ENCODE results near the gene PFKFB2. TPM values are rescaled to one million over a fixed set of nuclear protein-coding genes. Genes with fewer than 3 reads are reported as not detected.
A peak's percentile ranks its signal among the peaks of the same experiment; 100 is the strongest.

Gene PFKFB2
- total and polyA plus RNA-seq, 4 donors: 1.5 to 5.9 (median 3.0) TPM

DNA sequence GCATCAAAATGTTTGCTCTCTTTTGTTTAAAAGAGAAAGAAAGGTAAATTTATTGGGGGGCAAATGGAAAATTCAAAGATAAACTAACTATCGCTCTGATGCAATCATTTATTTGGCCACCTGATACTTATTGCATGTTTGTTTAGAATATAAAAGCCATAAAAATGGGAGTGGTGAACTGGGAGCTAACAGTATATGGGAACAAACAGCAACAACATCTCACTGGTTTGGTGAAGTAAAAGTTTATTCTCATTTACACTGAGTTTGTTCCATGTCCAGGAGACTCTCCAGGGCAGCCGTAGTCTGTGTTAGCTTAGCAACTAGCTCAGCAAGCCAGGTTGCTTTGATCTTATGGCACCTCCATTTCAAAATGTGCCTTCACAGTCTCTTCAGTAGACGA lies 71.3 kb downstream of the PFKFB2 start (continued):
- TF ChIP-seq, protein P1, sequence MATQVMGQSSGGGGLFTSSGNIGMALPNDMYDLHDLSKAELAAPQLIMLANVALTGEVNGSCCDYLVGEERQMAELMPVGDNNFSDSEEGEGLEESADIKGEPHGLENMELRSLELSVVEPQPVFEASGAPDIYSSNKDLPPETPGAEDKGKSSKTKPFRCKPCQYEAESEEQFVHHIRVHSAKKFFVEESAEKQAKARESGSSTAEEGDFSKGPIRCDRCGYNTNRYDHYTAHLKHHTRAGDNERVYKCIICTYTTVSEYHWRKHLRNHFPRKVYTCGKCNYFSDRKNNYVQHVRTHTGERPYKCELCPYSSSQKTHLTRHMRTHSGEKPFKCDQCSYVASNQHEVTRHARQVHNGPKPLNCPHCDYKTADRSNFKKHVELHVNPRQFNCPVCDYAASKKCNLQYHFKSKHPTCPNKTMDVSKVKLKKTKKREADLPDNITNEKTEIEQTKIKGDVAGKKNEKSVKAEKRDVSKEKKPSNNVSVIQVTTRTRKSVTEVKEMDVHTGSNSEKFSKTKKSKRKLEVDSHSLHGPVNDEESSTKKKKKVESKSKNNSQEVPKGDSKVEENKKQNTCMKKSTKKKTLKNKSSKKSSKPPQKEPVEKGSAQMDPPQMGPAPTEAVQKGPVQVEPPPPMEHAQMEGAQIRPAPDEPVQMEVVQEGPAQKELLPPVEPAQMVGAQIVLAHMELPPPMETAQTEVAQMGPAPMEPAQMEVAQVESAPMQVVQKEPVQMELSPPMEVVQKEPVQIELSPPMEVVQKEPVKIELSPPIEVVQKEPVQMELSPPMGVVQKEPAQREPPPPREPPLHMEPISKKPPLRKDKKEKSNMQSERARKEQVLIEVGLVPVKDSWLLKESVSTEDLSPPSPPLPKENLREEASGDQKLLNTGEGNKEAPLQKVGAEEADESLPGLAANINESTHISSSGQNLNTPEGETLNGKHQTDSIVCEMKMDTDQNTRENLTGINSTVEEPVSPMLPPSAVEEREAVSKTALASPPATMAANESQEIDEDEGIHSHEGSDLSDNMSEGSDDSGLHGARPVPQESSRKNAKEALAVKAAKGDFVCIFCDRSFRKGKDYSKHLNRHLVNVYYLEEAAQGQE (IDR thresholded peaks at IDR 0.05): no peak
- no peak for TF ChIP-seq HNF4G (IDR thresholded peaks at IDR 0.05)
- TF ChIP-seq NR2F2 (IDR thresholded peaks at IDR 0.05): no peak
- no peak for TF ChIP-seq TAF1 (conservative IDR thresholded peaks at IDR 0.05)
- no peak for TF ChIP-seq YY1 (IDR thresholded peaks at IDR 0.05)
- TF ChIP-seq EGR1 (IDR thresholded peaks at IDR 0.05; ENCODE audit: low read depth in 2 of 2): no peak
- TF ChIP-seq GABPA (IDR thresholded peaks at IDR 0.05 in 1 of 2, conservative IDR thresholded peaks at IDR 0.05 in 1 of 2): no peak
- no peak for TF ChIP-seq RXRA (IDR thresholded peaks at IDR 0.05)
- TF ChIP-seq, protein P2, sequence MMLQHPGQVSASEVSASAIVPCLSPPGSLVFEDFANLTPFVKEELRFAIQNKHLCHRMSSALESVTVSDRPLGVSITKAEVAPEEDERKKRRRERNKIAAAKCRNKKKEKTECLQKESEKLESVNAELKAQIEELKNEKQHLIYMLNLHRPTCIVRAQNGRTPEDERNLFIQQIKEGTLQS (IDR thresholded peaks at IDR 0.05): no peak
- TF ChIP-seq JUND (IDR thresholded peaks at IDR 0.05): no peak
- TF ChIP-seq, protein P3, sequence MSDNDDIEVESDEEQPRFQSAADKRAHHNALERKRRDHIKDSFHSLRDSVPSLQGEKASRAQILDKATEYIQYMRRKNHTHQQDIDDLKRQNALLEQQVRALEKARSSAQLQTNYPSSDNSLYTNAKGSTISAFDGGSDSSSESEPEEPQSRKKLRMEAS (IDR thresholded peaks at IDR 0.05): no peak

DNA sequence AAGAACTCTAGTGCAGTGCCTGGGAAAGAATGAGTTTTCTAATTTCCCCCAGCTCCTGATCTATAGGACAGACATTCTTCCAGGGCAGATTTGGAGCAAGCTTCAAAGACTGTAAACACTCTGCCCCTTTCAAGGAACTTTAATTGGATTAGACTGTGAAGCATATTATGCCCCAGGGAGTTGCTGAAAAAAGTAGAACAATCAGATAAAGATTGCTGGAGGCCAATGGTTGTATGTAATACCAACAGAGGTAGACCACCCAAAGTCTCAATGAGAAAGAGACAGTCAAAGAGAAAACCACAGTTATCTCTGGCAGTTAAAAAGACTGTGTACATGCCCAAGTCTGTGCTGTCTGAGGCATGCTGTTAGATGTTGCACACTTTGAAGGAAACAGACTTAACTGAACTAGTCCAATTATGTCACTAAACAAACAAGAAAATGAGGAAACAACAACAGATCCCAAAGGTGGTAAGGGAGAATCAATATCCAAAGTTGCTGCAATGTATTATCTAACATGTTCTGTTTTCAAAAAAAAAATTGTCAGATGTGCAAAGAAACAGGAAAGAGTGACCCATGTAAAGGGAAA lies 75.4 kb downstream of the PFKFB2 start:
- Histone ChIP-seq H3K4me3 (ENCODE audit: low read depth in 1 of 3, low read length in 3 of 3) (no peak overlapping the region), H3K36me3 (ENCODE audit: control insufficient read depth in 4 of 4, insufficient read depth in 3 of 4, low read depth in 1 of 4, low read length in 3 of 4) (peaks cover 8 to 63% (median 50%) of the 10 kb centered on the region in 4 donors), H3K9me3 (ENCODE audit: control insufficient read depth in 4 of 4, low read length in 3 of 4) (no peaks in the 10 kb centered on the region), H3K4me1 (ENCODE audit: control insufficient read depth in 4 of 4, insufficient read depth in 4 of 4, low read length in 3 of 4) (peaks cover 6 to 19% (median 13%) of the 10 kb centered on the region in 4 donors), H3K27me3 (ENCODE audit: control insufficient read depth in 4 of 4, insufficient read depth in 4 of 4, low read length in 3 of 4) (no peaks in the 10 kb centered on the region), H3K9ac (ENCODE audit: low read depth in 1 of 2, low read length in 2 of 2) (peak overlapping the region; percentile 47 to 54), H3K27ac (ENCODE audit: low read depth in 1 of 2, low read length in 2 of 2) (peak overlapping the region; percentile 60 to 86)
- TF ChIP-seq, protein P4, sequence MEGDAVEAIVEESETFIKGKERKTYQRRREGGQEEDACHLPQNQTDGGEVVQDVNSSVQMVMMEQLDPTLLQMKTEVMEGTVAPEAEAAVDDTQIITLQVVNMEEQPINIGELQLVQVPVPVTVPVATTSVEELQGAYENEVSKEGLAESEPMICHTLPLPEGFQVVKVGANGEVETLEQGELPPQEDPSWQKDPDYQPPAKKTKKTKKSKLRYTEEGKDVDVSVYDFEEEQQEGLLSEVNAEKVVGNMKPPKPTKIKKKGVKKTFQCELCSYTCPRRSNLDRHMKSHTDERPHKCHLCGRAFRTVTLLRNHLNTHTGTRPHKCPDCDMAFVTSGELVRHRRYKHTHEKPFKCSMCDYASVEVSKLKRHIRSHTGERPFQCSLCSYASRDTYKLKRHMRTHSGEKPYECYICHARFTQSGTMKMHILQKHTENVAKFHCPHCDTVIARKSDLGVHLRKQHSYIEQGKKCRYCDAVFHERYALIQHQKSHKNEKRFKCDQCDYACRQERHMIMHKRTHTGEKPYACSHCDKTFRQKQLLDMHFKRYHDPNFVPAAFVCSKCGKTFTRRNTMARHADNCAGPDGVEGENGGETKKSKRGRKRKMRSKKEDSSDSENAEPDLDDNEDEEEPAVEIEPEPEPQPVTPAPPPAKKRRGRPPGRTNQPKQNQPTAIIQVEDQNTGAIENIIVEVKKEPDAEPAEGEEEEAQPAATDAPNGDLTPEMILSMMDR (IDR thresholded peaks at IDR 0.05; ENCODE audit: low read depth, low read length, missing input control): no peak
- TF ChIP-seq, protein P3 (IDR thresholded peaks at IDR 0.05): peak; percentile 68
- TF ChIP-seq HNF4G (IDR thresholded peaks at IDR 0.05): no peak
- peak; percentile 40 for TF ChIP-seq YY1 (IDR thresholded peaks at IDR 0.05)
- no peak for TF ChIP-seq GABPA (IDR thresholded peaks at IDR 0.05 in 1 of 2, conservative IDR thresholded peaks at IDR 0.05 in 1 of 2)
- peak; percentile 41 for TF ChIP-seq SP1 (IDR thresholded peaks at IDR 0.05)
- TF ChIP-seq, protein P2 (IDR thresholded peaks at IDR 0.05): peak; percentile 63
- TF ChIP-seq, protein P5, sequence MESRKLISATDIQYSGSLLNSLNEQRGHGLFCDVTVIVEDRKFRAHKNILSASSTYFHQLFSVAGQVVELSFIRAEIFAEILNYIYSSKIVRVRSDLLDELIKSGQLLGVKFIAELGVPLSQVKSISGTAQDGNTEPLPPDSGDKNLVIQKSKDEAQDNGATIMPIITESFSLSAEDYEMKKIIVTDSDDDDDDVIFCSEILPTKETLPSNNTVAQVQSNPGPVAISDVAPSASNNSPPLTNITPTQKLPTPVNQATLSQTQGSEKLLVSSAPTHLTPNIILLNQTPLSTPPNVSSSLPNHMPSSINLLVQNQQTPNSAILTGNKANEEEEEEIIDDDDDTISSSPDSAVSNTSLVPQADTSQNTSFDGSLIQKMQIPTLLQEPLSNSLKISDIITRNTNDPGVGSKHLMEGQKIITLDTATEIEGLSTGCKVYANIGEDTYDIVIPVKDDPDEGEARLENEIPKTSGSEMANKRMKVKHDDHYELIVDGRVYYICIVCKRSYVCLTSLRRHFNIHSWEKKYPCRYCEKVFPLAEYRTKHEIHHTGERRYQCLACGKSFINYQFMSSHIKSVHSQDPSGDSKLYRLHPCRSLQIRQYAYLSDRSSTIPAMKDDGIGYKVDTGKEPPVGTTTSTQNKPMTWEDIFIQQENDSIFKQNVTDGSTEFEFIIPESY (IDR thresholded peaks at IDR 0.05): peak; percentile 54
- no peak for TF ChIP-seq RAD21 (IDR thresholded peaks at IDR 0.05)
- no peak for TF ChIP-seq NR2F2 (IDR thresholded peaks at IDR 0.05)
- TF ChIP-seq EGR1 (IDR thresholded peaks at IDR 0.05; ENCODE audit: low read depth in 2 of 2): peak in 1 of 2 donors; percentile 54
- peak; percentile 54 to 65 for TF ChIP-seq RXRA (IDR thresholded peaks at IDR 0.05)
- no peak for TF ChIP-seq TAF1 (conservative IDR thresholded peaks at IDR 0.05)
- peak; percentile 56 to 65 for TF ChIP-seq HNF4A (conservative IDR thresholded peaks at IDR 0.05)
- TF ChIP-seq FOXA2 (IDR thresholded peaks at IDR 0.05): peak; percentile 93
- TF ChIP-seq, protein P1 (IDR thresholded peaks at IDR 0.05): no peak
- peak; percentile 93 to 97 for TF ChIP-seq JUND (IDR thresholded peaks at IDR 0.05)
- peak; percentile 87 for TF ChIP-seq FOXA1 (IDR thresholded peaks at IDR 0.05)
- no peak for DNase-seq (ENCODE audit: low spot score)
